MCF 10A (cell line): ENCODE results near the gene RDH8. TPM values are rescaled to one million over a fixed set of nuclear protein-coding genes. Genes with fewer than 3 reads are reported as not detected.

Experiments used
- BruUV-seq: library from RNA; stranded (reverse); fragments of 400-500 nt; replicated peaks from 2 replicates; lab custom pipeline; 2021; lab: Mats Ljungman, UMichigan
- CTCF ChIA-PET: fragments of 300-600 bp; sonication (Branson Sonifier 250); formaldehyde crosslinking; extraction: SDS; loops from one replicate; lab custom pipeline; 2021; ENCODE audit warnings: antibody characterized with exemption, inconsistent platforms; lab: Yijun Ruan, JAX
- POLR2A ChIA-PET: fragments of 300-600, 350-650 bp; sonication (Branson Sonifier 250); formaldehyde crosslinking; extraction: SDS; loops from one replicate; lab custom pipeline; 2020; ENCODE audit warnings: antibody characterized with exemption, inconsistent platforms; lab: Yijun Ruan, JAX
- DNase-seq: peaks from one replicate; pipeline ENCODE4 v3.0.0-alpha.2; 2018; ENCODE audit not compliant: unreplicated experiment
- H3K27ac Mint-ChIP-seq: one replicate; pipeline ENCODE4 v1.8.0; 2022; ENCODE audit warnings: mild to moderate bottlenecking, low read depth, mixed read lengths; ENCODE audit not compliant: unreplicated experiment
- H3K27me3 Mint-ChIP-seq: one replicate; pipeline ENCODE4 v1.8.0; 2022; ENCODE audit warnings: mixed read lengths; ENCODE audit not compliant: insufficient read depth, unreplicated experiment
- H3K36me3 Mint-ChIP-seq: one replicate; pipeline ENCODE4 v1.8.0; 2022; ENCODE audit warnings: mild to moderate bottlenecking, moderate library complexity, mixed read lengths; ENCODE audit not compliant: insufficient read depth, unreplicated experiment
- H3K4me1 Mint-ChIP-seq: one replicate; pipeline ENCODE4 v1.8.0; 2022; ENCODE audit warnings: mixed read lengths; ENCODE audit not compliant: insufficient read depth, unreplicated experiment
- H3K4me3 Mint-ChIP-seq: one replicate; pipeline ENCODE4 v1.8.0; 2022; ENCODE audit warnings: mild to moderate bottlenecking, moderate library complexity, mixed read lengths; ENCODE audit not compliant: unreplicated experiment
- H3K9me3 Mint-ChIP-seq: one replicate; pipeline ENCODE4 v1.8.0; 2022; ENCODE audit warnings: mixed read lengths; ENCODE audit not compliant: unreplicated experiment
- intact Hi-C: fragments of 100-400 bp; cut with micrococcal nuclease; formaldehyde crosslinking; loops from 2 replicates; pipeline ENCODE4 v1.14.1; 2022
- total RNA-seq: library from RNA; stranded (reverse); gene quantifications from 2 replicates; pipeline ENCODE4 v1.2.3, GENCODE V29; 2022
- TF ChIP-seq, protein P1 (sequence below): fragments of 200-600 bp; IDR thresholded peaks from one replicate; pipeline ENCODE4 v1.8.0; 2022; ENCODE audit warnings: antibody characterized with exemption, mild to moderate bottlenecking; ENCODE audit not compliant: unreplicated experiment

Gene RDH8
- total RNA-seq, 1 experiment from 2014 or later = not detected

DNA sequence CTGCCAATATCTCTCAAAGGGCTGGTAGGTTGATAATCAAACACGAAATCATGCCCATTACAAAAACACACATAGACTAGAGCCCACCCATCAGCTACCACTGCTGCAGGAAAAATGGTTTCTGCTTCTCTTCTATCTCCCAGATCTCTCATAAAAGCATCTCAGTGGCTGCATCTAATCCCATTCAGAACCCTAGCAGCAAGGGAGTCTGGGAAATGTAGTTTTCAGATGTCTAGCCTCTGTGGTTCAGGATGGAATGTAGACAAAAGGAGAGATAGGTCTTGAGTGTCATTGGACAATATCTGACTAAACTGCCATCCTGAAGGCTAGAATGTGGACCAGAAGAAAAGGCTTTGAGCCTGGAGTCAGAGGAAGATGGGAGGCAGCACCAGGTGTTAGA, 32.1 kb downstream of the RDH8 start:
- no peaks in the 10 kb centered on the region for H3K9me3 Mint-ChIP-seq
- ChIA-PET CTCF (interaction anchor here (0.6 to 1.4 kb wide), 4 partner anchors 17 to 427 kb away, joined by 3 to 9 read pairs (median 5); no protein-coding TSS in a partner anchor), POLR2A (no interaction called here)
- BruUV-seq = no TSS peak
- H3K27ac Mint-ChIP-seq = no peak overlapping the region
- H3K4me3 Mint-ChIP-seq = no peak overlapping the region
- DNase-seq = no peak
- intact Hi-C loops = no loop called here
- TF ChIP-seq, protein P1, sequence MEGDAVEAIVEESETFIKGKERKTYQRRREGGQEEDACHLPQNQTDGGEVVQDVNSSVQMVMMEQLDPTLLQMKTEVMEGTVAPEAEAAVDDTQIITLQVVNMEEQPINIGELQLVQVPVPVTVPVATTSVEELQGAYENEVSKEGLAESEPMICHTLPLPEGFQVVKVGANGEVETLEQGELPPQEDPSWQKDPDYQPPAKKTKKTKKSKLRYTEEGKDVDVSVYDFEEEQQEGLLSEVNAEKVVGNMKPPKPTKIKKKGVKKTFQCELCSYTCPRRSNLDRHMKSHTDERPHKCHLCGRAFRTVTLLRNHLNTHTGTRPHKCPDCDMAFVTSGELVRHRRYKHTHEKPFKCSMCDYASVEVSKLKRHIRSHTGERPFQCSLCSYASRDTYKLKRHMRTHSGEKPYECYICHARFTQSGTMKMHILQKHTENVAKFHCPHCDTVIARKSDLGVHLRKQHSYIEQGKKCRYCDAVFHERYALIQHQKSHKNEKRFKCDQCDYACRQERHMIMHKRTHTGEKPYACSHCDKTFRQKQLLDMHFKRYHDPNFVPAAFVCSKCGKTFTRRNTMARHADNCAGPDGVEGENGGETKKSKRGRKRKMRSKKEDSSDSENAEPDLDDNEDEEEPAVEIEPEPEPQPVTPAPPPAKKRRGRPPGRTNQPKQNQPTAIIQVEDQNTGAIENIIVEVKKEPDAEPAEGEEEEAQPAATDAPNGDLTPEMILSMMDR = no peak
- H3K27me3 Mint-ChIP-seq = peaks cover 83% of the 10 kb centered on the region
- H3K36me3 Mint-ChIP-seq = no peaks in the 10 kb centered on the region
- no peaks in the 10 kb centered on the region for H3K4me1 Mint-ChIP-seq

GRCh38 chr19:10049626-10050025, 36.3 kb downstream of the RDH8 start:
- no peak for DNase-seq
- H3K4me1 Mint-ChIP-seq = no peaks in the 10 kb centered on the region
- no peak overlapping the region for H3K27ac Mint-ChIP-seq
- intact Hi-C loops = no loop called here
- H3K9me3 Mint-ChIP-seq = no peaks in the 10 kb centered on the region
- ChIA-PET POLR2A (no interaction called here), CTCF (no interaction called here)
- no TSS peak for BruUV-seq
- no peaks in the 10 kb centered on the region for H3K36me3 Mint-ChIP-seq
- TF ChIP-seq, protein P1 = no peak
- peaks cover 54% of the 10 kb centered on the region for H3K27me3 Mint-ChIP-seq
- no peak overlapping the region for H3K4me3 Mint-ChIP-seq

- Mint-ChIP-seq H3K27ac (no peak overlapping the region), H3K4me1 (no peaks in the 10 kb centered on the region), H3K27me3 (peaks cover 45% of the 10 kb centered on the region), H3K36me3 (no peaks in the 10 kb centered on the region), H3K4me3 (no peak overlapping the region), H3K9me3 (no peaks in the 10 kb centered on the region)
- TF ChIP-seq, protein P1 = no peak
- no TSS peak for BruUV-seq
- ChIA-PET POLR2A (interaction anchor here (0.6 kb wide), 1 partner anchor 44 kb away, joined by 3 read pairs; no protein-coding TSS in a partner anchor), CTCF (interaction anchor here (0.6 kb wide), 1 partner anchor 22 kb away, joined by 3 read pairs; no protein-coding TSS in a partner anchor)
- DNase-seq = no peak
- intact Hi-C loops = no loop called here
Measured at GRCh38 chr19:10052602-10053360, 39.5 kb downstream of the RDH8 start.

- CTCF ChIA-PET = interaction anchor here (0.7 kb wide), 1 partner anchor 14 kb away, joined by 3 read pairs; no protein-coding TSS in a partner anchor
- BruUV-seq = no TSS peak
- no peak for DNase-seq
- intact Hi-C loops = no loop called here
- Mint-ChIP-seq H3K4me3 (no peak overlapping the region), H3K36me3 (no peaks in the 10 kb centered on the region), H3K27me3 (peaks cover 33% of the 10 kb centered on the region), H3K27ac (no peak overlapping the region), H3K9me3 (no peaks in the 10 kb centered on the region), H3K4me1 (no peaks in the 10 kb centered on the region)
- TF ChIP-seq, protein P1 = no peak
- POLR2A ChIA-PET = interaction anchor here (0.6 kb wide), 1 partner anchor 172 kb away, joined by 3 read pairs; no protein-coding TSS in a partner anchor
Measured at GRCh38 chr19:10061717-10062310, 48.5 kb downstream of the RDH8 start.
